Measurements from ENCODE around the gene NCF4.

Gene NCF4

GRCh38 chr22:36860821-36861659, at the start of gene NCF4:
TSS of gene NCF4 (plus strand) at chr22:36861006. CDS start at chr22:36861172, 166 bp downstream.
- H3K4me3 ChIP-seq (ENCODE audit: low read depth, low read length) = peak within 1 kb of the TSS; percentile 60
- TF ChIP-seq, protein P1, sequence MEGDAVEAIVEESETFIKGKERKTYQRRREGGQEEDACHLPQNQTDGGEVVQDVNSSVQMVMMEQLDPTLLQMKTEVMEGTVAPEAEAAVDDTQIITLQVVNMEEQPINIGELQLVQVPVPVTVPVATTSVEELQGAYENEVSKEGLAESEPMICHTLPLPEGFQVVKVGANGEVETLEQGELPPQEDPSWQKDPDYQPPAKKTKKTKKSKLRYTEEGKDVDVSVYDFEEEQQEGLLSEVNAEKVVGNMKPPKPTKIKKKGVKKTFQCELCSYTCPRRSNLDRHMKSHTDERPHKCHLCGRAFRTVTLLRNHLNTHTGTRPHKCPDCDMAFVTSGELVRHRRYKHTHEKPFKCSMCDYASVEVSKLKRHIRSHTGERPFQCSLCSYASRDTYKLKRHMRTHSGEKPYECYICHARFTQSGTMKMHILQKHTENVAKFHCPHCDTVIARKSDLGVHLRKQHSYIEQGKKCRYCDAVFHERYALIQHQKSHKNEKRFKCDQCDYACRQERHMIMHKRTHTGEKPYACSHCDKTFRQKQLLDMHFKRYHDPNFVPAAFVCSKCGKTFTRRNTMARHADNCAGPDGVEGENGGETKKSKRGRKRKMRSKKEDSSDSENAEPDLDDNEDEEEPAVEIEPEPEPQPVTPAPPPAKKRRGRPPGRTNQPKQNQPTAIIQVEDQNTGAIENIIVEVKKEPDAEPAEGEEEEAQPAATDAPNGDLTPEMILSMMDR (IDR thresholded peaks at IDR 0.05; ENCODE audit: borderline replicate concordance, insufficient read depth, low read depth, low read length) = no peak

GRCh38 chr22:36811094-36811800, 49.6 kb upstream of the NCF4 start:
- no peak overlapping the region for H3K4me3 ChIP-seq (ENCODE audit: low read depth, low read length)

GRCh38 chr22:36814801-36815200, 46.0 kb upstream of the NCF4 start:
- H3K4me3 ChIP-seq (ENCODE audit: low read depth, low read length) = no peak overlapping the region
- TF ChIP-seq, protein P1 (IDR thresholded peaks at IDR 0.05; ENCODE audit: borderline replicate concordance, insufficient read depth, low read depth, low read length) = no peak

More at GRCh38 chr22:36811094-36811800, 49.6 kb upstream of the NCF4 start:
- TF ChIP-seq, protein P1 (IDR thresholded peaks at IDR 0.05; ENCODE audit: borderline replicate concordance, insufficient read depth, low read depth, low read length) = no peak

- TF ChIP-seq, protein P1 (IDR thresholded peaks at IDR 0.05; ENCODE audit: borderline replicate concordance, insufficient read depth, low read depth, low read length) = no peak
- no peak overlapping the region for H3K4me3 ChIP-seq (ENCODE audit: low read depth, low read length)
Observed at GRCh38 chr22:36815558-36816338, 45.1 kb upstream of the NCF4 start.

DNA sequence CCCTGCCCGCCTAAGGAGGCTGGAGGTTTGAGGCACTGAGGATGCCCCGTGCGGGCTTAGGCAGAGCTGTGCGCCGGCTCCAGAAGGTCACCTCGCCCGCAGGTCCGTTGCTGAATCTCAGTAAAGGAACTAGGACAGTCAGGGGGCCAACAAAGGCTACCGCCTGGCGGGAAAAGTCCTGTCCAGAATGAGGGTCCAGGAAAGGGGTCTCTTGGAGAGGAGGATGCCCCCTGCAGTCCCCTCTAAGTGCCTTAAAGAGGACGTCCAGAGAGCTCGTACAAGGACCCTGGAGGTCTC, 44.5 kb upstream of the NCF4 start:
- TF ChIP-seq, protein P1 (IDR thresholded peaks at IDR 0.05; ENCODE audit: borderline replicate concordance, insufficient read depth, low read depth, low read length) = no peak
- no peak overlapping the region for H3K4me3 ChIP-seq (ENCODE audit: low read depth, low read length)

DNA sequence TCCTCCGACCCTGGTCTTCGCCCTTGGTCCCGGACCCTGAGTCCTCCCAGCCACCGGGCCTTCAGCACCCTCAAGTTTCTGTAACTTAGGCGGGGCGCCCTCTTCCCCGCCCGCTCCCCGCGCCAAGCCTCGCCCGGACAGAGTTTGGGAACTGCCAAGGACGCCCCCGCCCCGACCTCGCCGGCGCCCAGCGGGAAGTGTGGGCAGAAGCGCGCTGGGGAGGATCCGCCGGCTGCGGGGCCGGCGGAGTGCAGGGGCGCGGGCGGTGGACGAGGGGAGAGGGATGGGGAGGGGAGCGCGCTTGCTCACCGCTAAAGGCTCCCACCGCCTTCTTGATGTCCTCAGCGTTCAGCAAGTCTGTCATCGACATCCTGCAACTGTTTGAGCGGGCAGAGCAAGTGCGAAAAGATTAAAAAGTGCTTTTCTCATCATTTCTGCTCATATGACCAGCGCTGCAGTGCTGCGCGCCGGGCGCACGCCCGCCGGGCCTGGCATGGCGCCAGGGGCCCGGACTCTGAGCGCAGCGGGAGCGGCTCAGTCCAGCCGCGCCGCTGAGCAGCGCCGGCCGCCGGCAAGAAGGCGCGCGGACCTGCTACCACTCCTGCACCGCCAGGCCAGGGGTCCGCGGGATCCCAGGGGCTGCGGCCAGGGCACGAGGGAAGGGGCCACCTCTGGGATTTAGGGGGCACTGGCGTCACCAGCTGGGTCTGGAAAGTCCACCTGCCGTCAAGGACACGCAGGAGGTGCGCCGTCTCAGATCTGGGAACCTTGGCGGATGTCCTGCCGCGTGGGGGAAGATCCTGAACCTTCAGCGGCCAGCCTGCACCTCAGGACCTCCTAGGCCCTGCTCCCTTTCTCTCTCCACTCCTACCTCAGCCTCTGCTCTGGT, 43.9 kb upstream of the NCF4 start, which contains the start of gene PVALB:
Gene PVALB, minus strand, starts transcription at position 400 of the 889 bp plus-strand sequence. Its CDS starts 30 bp downstream, at position 370.
- H3K4me3 ChIP-seq (ENCODE audit: low read depth, low read length) = no peak within 1 kb of the TSS
- TF ChIP-seq, protein P1 (IDR thresholded peaks at IDR 0.05; ENCODE audit: borderline replicate concordance, insufficient read depth, low read depth, low read length) = no peak

Data from GM12875 (cell line).